Peyer's patch (tissue), 4 donors: ENCODE data around the gene NRDC.

Source experiments
- POLR2A ChIP-seq, 2 donors: fragments of 450-650 bp; IDR thresholded peaks; one replicate each; pipeline ENCODE4 v1.5.1; 2017; ENCODE audit warnings: antibody characterized with exemption in 2 of 2, mild to moderate bottlenecking in 2 of 2, moderate library complexity in 2 of 2
- TF ChIP-seq, protein P1 (sequence below), 6 experiments: fragments of 450-650 bp in 4 of 6; fragments of 200-600 bp in 2 of 6; sonication (generic) in 1 of 6; IDR thresholded peaks; one replicate each; pipeline ENCODE4 v1.5.1; 2017 to 2019; ENCODE audit warnings: antibody characterized with exemption in 6 of 6, mild to moderate bottlenecking in 3 of 6, moderate library complexity in 1 of 6

DNA sequence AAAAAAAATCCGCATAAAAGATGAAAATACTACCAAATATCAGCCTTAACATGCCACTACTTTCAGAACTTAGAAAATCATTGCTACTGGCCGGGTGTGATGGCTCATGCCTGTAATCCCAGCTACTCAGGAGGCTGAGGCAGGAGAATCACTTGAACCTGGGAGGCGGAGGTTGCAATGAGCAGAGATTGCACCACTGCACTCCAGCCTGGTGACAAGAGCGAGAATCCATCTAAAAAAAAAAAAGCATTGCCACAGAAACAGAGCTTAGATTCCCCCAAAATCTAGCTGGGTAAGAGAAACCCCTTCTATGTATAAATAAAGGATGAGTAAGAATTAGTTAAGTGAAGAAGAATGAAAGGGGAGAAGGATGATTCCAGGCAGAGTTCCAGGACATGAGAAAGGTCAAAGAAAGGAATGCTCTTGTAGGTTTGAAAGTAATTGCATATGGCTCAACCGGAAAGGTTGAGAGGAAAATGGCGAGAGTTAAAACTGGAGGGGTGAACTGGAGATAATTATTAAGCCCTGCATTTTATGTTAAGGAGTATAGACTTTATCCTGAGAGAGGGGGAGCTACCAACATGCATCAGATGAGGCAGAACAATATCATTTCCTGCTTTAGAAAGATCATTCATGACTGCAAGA is 19.7 kb upstream of the NRDC start:
- TF ChIP-seq, protein P1, sequence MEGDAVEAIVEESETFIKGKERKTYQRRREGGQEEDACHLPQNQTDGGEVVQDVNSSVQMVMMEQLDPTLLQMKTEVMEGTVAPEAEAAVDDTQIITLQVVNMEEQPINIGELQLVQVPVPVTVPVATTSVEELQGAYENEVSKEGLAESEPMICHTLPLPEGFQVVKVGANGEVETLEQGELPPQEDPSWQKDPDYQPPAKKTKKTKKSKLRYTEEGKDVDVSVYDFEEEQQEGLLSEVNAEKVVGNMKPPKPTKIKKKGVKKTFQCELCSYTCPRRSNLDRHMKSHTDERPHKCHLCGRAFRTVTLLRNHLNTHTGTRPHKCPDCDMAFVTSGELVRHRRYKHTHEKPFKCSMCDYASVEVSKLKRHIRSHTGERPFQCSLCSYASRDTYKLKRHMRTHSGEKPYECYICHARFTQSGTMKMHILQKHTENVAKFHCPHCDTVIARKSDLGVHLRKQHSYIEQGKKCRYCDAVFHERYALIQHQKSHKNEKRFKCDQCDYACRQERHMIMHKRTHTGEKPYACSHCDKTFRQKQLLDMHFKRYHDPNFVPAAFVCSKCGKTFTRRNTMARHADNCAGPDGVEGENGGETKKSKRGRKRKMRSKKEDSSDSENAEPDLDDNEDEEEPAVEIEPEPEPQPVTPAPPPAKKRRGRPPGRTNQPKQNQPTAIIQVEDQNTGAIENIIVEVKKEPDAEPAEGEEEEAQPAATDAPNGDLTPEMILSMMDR (IDR thresholded peaks at IDR 0.05) = no peak
- TF ChIP-seq POLR2A (IDR thresholded peaks at IDR 0.05) = no peak
